Superior temporal gyrus (tissue), 1 donor: Measurements from ENCODE around the gene MLEC.

ENCODE experiments used
- DNase-seq: peaks from one replicate; pipeline ENCODE4 v3.0.0-alpha.2; 2016; ENCODE audit errors: extremely low spot score

Gene MLEC

DNA sequence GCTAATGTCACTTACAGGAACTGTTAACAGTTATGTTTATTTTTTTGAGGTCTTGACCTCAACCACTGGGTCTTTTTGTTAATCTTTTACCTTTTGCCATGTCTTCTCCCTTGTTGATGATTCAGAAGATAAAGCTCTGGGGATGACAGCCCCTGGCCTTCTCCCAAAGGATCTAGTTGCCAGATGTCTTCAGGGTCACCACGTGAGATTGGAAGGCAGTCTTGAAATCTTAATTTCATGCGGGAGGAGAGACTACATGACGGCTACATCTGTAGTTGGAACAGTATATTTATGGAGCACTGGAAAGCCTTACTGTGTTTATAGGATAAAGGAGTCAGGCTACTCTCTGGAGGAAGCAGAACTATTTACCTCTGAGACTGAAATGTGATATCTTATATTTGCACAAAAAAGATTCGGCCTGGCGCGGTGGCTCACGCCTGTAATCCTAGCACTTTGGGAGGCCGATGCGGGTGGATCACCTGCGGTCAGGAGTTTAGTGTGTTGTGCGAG lies 5.6 kb downstream of the MLEC start:
- no peak for DNase-seq

- DNase-seq, result no peak
Observed at GRCh38 chr12:120693848-120694247, 6.9 kb downstream of the MLEC start.

GRCh38 chr12:120696626-120697025 lies 9.7 kb downstream of the MLEC start:
- no peak for DNase-seq

- no peak for DNase-seq
Observed at GRCh38 chr12:120697344-120697743, 10.4 kb downstream of the MLEC start.

DNA sequence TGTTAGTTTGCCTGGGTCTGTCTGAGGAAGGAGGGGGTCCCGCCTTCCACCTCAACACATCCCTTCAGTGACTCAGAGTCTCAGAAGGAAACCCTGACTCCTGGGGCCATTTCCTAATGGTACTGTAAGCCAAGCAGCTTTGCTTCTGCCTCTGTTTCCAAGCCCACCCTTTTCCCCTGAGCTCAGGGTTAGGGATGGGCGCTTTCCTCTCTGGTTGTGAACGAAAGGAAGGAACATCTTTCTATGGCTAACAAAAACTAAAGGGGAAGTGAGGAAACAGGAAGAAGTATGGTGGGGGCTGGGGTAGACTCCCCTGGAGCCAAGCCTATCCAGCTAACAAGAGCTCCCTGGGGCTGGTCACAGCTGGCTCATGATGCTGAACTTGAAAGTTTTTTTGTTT lies 11.7 kb downstream of the MLEC start:
- DNase-seq, result no peak

- DNase-seq, result no peak
Observed at GRCh38 chr12:120699553-120699952, 12.6 kb downstream of the MLEC start.

DNA sequence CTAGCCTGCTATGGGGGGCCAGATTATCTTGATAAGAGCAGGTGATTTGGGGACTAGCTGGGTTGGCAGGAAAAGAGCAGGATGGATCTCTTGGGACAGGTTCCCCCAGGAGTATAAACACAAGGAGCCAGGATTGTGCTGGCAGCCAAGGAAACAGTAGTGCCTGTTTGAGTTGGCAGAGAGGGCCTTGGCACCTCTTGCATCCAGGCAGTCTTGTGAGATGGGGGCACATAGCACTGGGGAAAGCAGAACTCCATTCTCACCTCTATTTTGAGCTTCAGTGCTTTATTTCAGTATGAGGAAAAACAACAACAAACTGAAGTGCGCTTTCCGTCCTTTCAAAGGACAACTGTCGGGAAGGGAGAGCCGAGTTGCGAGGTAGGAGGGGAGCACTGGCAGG lies 13.9 kb downstream of the MLEC start:
- no peak for DNase-seq

DNA sequence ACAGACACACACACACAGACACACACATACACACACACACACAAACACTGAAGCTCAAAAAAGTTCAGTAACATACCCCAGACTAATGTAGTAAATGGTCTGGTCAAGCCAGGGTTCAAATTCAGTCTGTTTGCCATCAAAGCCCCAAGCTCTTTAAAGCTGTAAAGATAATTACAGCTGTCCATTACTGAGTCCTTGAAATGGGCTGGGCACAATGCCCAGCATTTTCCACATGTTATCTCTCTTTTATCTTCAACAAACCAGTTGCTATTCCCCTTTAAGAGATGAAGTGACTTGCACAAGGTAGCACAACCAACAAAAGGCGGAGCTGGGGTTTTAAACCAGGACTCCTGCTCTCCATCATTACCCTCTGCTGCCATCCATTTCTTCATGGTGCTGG lies 15.7 kb downstream of the MLEC start:
- DNase-seq, result no peak

DNA sequence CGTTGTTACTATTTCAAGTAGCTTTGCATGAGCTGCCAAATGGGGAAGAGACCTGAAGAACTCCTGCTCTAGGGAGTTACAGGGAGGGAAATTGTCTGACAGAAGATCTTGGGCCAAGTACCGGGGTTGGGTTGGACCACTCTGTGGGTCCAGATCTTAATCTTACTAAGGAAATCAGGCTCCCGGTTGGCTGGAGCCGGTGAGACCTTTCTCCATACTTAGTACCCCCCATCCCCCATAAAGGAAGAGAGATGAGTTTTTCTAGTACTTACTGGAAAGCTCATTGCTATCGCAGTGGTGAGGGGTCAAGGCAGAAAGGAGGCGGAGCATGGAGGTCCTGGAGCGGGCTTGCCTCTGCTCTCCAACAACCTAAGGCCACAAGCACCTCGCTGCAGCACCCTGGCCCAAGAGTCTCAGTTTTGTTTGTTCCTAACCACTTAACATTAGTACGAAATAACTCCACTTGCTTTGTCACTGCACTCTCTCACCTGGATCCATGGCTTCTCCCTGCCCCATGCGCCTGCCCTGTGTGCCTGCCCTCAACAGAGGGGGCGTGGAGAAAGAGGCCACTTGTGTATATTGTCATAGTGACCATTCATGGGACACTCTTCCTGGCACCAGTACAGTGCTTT lies 16.5 kb downstream of the MLEC start:
- no peak for DNase-seq

DNA sequence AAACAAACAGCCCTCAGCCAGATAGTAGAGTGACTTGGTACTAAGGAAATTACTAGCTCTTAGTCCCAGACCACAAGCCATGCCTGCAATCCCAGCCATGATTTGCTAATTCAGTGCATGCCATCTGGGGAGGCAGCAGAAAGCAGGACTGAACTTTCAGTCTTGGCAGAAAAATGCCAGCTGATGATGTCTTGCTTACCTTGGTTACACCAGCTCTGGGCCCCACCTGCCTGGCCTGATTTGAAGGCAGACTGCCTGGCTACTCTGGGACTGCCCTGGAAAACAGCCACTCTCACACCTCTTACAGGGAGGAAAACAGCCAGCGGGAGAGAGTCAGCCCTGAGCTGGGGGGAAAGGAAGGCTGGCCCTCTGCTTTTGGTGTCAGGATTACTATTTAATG lies 18.7 kb downstream of the MLEC start:
- no peak for DNase-seq

DNA sequence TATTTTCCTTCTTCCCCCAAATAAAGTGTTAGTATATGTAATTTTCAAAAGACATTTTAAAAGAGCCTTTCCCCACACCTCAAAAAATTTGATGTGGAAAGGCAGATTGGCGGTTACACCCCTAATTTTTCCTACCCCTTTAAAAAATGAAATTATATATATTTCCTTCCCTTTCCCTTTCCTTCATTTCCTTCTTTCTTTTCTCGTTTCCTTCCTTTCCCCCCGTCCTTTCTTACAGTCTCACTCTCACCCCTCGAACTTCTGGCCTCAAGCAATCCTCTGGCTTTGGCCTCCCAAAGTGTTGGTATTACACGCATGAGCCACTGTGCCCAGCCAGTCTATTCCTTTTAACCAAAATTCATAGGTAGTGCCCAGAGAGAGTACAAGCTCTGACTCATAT lies 19.1 kb downstream of the MLEC start:
- no peak for DNase-seq

- no peak for DNase-seq
Observed at GRCh38 chr12:120708651-120709050, 21.7 kb downstream of the MLEC start.

DNA sequence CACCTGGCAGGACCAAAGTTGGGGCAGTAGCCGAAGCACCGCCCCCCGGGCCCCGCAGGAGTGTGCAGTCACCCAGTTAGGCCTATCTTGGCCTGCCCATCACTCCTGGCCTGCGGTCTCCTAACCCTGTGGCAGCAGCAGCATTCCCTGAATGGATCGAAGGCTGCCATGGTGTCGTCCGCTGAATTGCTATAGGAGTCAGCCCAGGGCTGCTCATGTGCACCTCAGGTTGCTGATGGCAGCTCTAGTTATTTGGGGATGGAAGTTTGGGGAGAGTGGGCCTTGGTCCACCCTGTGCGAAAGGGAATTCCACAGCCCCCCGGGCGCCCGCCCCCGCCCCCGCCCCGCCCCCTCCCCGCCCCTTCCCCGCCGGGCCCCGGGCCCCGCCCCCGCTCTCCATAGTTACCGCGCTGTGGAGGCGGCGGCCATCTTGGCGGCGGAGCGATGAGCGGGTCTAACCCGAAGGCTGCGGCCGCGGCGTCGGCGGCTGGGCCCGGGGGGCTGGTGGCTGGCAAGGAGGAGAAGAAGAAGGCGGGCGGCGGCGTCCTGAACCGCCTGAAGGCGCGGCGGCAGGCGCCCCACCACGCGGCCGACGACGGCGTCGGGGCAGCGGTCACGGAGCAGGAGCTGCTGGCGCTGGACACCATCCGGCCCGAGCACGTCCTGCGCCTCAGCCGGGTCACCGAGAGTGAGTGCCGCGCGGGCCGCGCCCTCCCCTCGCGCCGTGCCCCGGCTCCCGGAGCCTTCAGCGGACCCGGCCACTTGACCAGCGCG lies 23.3 kb downstream of the MLEC start, which contains the start of gene UNC119B:
UNC119B (plus strand) TSS at position 428 of the 774 bp plus-strand sequence; CDS start at position 445, 17 bp downstream.
- peak; percentile 57 for DNase-seq

GRCh38 chr12:120710805-120711296 lies 23.9 kb downstream of the MLEC start:
- no peak for DNase-seq

DNA sequence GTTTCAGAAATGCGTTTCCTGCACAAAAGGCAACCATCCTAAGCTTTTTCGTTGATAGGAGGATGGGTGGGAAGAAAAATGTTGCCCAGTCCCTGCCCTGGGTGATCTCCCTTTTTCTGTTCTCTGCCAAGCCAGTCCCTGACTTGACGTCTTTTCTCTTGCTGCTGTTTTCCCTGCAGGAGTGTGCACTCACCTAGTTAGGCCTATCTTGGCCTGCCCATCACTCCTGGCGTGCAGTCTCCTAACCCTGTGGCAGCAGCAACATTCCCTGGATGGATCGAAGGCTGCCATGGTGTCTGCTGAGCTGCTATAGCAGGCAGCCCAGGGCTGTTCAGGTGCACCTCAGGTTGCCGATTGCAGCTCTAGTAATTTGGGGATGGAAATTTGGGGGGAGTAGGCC lies 24.5 kb downstream of the MLEC start:
- peak; percentile 39 for DNase-seq

DNA sequence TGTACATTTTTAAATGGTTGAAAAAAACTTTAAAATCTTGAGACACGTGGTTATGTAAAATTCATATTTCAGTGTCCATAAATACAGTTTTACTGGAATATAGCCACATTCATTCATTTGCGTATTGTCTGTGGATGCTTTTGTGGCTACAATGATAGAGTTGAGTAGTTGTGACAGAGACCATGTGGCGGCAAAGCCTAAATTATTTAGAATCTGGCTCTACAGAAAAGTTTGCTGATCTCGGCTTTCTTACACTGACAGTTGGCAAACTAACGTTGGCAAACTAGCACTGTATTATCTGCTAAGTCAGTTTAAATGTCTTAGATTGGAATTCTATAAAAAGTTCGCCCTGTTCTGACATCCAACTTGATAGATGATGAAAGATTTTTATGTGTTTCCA lies 25.7 kb downstream of the MLEC start:
- DNase-seq, result peak; percentile 23

- DNase-seq, result peak; percentile 95
Observed at GRCh38 chr12:120713861-120714482, 27.0 kb downstream of the MLEC start.

DNA sequence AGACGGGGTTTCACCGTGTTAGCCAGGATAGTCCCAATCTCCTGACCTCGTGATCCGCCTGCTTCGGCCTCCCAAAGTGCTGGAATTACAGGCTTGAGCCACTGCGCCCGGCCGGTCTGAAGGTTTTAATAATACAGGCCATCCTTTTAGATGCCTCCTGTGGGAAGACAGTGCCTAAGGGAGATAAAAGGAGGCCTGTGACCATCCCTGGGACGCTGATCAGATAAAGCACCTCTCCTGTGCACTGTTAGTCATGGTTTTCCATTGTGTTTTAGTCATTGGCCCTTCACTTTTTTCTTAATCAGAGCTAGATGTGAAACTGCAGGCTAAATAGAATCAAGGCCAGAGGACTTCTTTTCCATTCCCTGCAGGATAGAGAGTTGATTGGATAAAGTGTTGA lies 31.1 kb downstream of the MLEC start:
- DNase-seq, result no peak

DNA sequence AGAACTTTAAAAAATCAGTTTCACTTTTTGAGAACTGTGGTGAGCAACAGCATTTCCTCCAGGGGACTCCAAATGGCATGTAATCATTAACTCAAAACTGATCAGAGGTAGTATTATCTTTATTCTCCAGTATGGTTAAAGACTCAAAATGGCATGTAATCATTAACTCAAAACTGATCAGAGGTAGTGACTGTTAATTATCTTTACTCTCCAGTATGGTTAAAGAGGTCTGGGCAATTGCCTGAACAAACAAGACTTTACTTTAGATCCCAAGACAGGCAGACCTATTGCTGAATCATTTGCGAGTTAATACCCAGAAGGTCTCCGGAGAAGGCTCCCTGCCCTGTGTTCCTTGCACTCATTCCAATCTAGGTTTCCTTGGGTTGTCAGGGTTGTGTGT lies 32.1 kb downstream of the MLEC start:
- no peak for DNase-seq

DNA sequence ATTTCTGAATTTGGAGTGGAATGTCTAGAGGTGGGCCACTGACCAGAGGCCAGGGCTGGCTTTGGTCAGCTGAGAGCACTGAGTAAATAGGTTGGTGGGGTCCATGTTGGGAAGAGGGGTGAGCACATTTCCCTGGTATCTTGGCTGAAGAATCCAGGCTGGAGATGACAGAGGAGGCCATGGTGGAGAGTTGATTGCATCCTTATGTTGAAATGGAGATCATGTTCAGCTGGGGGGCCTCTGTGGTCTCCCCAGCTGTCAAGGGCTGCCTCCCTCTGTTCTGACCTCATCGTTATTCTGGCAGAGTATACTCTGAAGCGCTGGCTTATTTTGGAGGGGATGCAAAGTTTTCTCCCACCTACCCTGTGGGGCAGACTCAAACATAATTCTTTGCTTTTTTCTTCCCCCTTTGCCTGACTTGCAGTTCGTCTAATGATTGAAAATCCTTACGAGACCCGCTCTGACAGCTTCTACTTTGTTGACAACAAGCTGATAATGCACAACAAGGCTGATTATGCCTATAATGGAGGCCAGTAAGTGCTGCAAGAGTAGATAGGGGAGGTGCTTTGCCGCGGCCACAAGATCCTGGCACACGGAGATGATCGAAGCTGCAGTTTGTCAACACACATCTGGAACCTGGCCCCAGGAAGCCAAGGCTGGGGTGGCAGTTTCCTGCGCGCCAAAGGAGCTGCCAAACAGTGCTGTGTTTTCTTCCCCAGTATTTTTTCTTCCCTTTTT lies 32.7 kb downstream of the MLEC start:
- DNase-seq, result no peak

DNA sequence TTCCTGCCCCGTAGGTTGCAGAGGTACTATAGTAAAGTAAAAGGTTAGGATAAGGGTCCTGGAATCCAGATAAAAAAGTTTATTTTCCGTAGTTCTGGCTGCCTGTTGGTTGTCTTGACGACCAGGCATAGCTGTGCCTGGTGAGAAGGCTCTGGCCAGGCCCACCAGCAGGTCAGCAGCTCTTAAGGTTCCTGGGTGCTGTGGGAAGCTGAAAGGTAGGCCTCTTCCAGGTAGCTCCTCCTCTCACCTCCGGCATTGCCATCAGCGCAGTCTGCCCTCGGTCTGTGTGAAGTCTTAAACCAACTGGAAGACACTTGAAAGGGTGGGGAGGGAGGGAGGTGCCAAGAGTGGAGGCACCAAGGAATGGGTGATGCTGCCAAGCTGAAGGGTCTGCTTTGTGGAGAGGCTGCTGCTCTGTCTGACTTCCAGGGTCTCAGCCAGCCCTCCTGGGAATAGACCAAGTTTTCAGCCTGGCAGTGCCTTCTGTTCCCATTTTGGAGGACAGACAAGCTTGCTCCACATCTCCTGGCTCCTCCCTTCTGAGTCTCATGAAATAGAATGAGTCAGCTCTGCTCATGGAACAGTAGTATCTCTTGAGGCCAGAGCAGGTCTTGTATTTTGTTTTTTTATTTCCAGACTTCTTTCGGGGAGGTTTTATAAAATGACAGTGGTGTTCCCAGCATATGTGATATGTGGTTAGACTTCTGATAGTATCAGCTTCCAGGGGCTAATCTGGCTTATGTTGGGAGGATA lies 33.5 kb downstream of the MLEC start:
- DNase-seq, result peak; percentile 61
